ENCODE results near the gene SARDH.

Gene SARDH

DNA sequence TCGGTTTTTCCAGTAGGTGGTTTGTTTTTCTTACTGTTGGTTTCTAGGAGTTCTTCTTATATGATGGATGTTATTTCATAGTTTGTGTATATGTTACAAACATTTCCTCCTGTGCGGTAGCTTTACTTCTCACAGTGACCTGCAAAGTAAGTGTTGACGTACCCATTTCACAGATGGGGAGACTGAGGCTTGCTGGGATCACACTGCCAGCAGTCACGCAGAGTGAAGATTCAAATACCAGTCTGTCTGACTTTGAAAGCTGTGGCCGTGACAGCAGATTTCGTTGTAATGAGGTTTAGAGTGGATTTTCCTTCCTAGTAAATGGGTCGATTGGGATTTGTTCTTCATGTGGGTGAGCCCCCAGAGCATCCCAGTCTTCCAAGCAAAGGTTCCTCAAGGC lies 89.0 kb downstream of the SARDH start:
- no peak overlapping the region for H3K4me3 Mint-ChIP-seq
- H3K27me3 Mint-ChIP-seq (ENCODE audit: low read depth): peaks cover 36% of the 10 kb centered on the region
- H3K36me3 Mint-ChIP-seq (ENCODE audit: low read depth): no peaks in the 10 kb centered on the region
- H3K27ac Mint-ChIP-seq: no peak overlapping the region
- TF ChIP-seq, protein P1, sequence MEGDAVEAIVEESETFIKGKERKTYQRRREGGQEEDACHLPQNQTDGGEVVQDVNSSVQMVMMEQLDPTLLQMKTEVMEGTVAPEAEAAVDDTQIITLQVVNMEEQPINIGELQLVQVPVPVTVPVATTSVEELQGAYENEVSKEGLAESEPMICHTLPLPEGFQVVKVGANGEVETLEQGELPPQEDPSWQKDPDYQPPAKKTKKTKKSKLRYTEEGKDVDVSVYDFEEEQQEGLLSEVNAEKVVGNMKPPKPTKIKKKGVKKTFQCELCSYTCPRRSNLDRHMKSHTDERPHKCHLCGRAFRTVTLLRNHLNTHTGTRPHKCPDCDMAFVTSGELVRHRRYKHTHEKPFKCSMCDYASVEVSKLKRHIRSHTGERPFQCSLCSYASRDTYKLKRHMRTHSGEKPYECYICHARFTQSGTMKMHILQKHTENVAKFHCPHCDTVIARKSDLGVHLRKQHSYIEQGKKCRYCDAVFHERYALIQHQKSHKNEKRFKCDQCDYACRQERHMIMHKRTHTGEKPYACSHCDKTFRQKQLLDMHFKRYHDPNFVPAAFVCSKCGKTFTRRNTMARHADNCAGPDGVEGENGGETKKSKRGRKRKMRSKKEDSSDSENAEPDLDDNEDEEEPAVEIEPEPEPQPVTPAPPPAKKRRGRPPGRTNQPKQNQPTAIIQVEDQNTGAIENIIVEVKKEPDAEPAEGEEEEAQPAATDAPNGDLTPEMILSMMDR (IDR thresholded peaks at IDR 0.05; ENCODE audit: unreplicated experiment in 3 of 3): no peak
- no peaks in the 10 kb centered on the region for H3K4me1 Mint-ChIP-seq
- no peaks in the 10 kb centered on the region for H3K9me3 Mint-ChIP-seq

DNA sequence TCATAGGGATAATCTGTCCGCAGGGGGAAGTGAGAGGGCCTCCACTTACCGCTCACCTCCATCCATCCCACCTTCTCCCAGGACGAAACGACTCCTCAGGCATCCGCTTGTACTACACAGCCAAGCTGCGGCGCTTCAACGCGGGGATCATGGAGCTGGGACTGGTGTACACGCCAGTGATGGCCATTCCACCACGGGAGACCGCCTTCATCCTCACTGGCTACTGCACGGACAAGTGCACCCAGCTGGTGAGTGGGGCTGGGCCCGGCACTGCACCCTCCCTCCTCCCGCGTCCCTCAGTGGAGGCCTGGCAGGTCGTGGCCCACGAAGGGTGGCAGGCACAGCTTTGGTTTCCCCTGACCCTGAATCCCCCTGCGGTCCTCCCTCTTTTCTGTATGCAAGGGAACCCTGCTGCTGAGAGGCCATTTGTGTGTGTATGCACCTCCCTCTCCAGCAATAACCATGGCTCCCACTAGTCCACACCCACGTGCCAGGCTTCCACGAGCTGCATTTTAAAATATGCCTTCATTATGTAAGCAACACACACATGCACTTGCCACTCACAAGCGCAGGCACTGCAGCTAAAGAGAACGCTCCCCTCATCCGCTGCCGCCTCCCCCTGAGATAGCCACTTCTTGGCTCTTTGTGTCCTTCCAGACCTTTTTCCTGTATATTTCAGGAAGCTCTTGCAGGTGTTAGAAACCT lies 90.2 kb downstream of the SARDH start:
- H3K27ac Mint-ChIP-seq: no peak overlapping the region
- no peaks in the 10 kb centered on the region for H3K9me3 Mint-ChIP-seq
- H3K27me3 Mint-ChIP-seq (ENCODE audit: low read depth): peaks cover 32% of the 10 kb centered on the region
- TF ChIP-seq, protein P1 (IDR thresholded peaks at IDR 0.05; ENCODE audit: unreplicated experiment in 3 of 3): no peak
- no peak overlapping the region for H3K4me3 Mint-ChIP-seq
- H3K36me3 Mint-ChIP-seq (ENCODE audit: low read depth): no peaks in the 10 kb centered on the region
- H3K4me1 Mint-ChIP-seq: no peaks in the 10 kb centered on the region

DNA sequence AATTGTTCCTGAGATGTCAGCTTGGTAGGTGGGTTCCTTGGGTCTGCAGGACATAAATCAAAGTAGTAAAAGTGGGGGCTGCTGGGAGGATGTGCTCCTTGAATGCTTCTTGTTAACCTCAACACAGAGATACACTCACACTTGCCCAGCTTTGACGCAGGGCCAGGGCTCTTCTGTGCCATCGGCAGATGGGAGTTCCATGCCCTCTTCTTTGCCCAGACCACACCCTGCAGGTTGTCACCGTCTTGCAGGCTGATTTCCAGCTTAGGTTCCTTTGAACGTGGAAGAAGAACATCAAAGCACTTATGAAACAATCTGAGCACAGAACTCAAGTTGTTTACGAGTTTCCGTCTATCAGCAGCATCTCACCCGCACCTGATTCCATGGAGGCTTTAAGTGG lies 91.0 kb downstream of the SARDH start:
- no peaks in the 10 kb centered on the region for H3K4me1 Mint-ChIP-seq
- H3K36me3 Mint-ChIP-seq (ENCODE audit: low read depth): no peaks in the 10 kb centered on the region
- no peaks in the 10 kb centered on the region for H3K9me3 Mint-ChIP-seq

DNA sequence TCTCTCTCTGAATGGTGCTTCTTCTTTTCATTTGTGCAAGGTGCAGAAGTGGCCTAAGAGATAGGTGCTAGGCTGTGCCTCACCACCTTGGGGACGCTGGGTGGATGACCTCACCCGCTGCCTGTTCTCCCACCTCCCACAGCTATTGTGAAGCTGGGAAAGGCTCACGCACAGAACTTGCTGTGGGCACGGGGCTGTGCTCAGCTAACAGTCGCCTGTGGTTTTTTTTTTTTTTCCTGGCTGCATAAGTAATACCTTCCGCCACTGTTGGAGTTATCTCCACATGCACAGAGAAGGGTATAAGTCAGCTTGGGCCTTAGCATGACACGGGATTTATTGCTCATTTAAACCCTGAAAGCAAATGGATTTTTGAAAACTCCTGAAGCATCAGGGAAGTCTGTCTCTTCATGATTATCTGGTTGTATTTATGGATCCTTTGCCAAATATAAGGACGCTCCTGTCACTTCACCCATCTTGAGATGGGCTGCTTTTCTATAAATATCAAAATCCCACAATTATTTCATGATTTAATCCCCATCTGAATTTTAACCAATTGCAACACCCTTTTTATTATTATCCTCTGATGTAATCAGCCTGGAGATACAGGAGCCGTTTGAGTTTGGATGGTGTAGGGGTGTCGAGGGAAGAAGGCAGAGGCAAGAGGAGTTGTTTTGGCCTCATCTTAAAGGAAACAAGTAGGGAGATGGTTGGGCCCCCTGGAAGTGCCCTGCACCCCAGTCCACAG lies 93.0 kb downstream of the SARDH start:
- H3K36me3 Mint-ChIP-seq (ENCODE audit: low read depth): no peaks in the 10 kb centered on the region

More for the DNA sequence above, 91.0 kb downstream of the SARDH start:
- peaks cover 32% of the 10 kb centered on the region for H3K27me3 Mint-ChIP-seq (ENCODE audit: low read depth)
- TF ChIP-seq, protein P1 (IDR thresholded peaks at IDR 0.05; ENCODE audit: unreplicated experiment in 3 of 3): no peak
- H3K4me3 Mint-ChIP-seq: no peak overlapping the region
- no peak overlapping the region for H3K27ac Mint-ChIP-seq

DNA sequence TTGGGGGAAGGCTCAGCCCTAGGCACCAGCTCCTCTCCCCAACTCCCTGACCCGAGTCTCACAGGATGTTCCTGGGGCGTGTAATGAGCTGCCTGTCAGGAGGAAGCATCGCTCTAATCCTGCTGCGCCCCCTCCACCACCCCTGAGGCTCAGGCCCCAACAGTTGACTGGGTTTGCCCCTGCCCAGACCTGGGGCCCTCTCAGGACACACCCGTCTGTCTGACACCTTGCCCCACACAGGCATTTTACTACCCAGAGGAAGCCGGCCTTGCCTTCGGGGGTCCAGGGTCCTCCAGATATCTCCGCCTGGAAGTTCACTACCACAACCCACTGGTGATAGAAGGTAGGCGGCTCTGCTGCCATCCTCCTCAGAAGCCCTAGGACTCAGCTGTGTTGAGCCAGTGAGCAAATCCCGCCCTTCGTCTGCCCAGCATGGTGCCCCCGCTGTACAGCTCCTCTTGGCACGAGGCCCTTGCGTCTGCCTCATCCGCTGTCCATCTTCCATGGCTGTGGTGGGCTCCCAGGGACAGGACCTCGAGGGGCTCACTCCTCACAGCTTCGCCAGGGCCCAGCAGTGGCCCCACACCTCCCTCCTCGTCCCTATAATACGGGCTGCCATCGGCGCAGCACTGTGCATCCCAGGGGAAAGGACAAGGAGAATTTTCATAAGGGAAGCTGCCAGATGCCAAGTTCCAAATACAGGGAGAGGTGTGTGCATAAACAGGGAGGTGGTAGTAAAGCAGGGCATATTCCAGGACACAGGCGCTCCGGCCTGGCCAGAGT lies 94.0 kb downstream of the SARDH start:
- Mint-ChIP-seq H3K27ac (no peak overlapping the region), H3K9me3 (no peaks in the 10 kb centered on the region), H3K27me3 (ENCODE audit: low read depth) (peaks cover 37% of the 10 kb centered on the region), H3K4me3 (no peak overlapping the region), H3K36me3 (ENCODE audit: low read depth) (no peaks in the 10 kb centered on the region), H3K4me1 (peaks cover 4% of the 10 kb centered on the region)
- TF ChIP-seq, protein P1 (IDR thresholded peaks at IDR 0.05; ENCODE audit: unreplicated experiment in 3 of 3): no peak

More for the DNA sequence above, 93.0 kb downstream of the SARDH start:
- peaks cover 4% of the 10 kb centered on the region for H3K4me1 Mint-ChIP-seq
- H3K4me3 Mint-ChIP-seq: no peak overlapping the region
- H3K27ac Mint-ChIP-seq: no peak overlapping the region
- H3K27me3 Mint-ChIP-seq (ENCODE audit: low read depth): peaks cover 42% of the 10 kb centered on the region
- H3K9me3 Mint-ChIP-seq: no peaks in the 10 kb centered on the region
- TF ChIP-seq, protein P1 (IDR thresholded peaks at IDR 0.05; ENCODE audit: unreplicated experiment in 3 of 3): no peak
